Measurements from ENCODE around the gene CARHSP1.
"Not testable (repeated sequence)": the region's sequence is repeated elsewhere in the genome, so short reads cannot be mapped to it uniquely, and the experiment has no call there.

The CARHSP1 gene

GRCh38 chr16:8819411-8820034 is 49.3 kb downstream of the CARHSP1 start:
- no peak for DNase-seq

GRCh38 chr16:8818504-8819270 is 50.1 kb downstream of the CARHSP1 start:
- no peak for DNase-seq

- DNase-seq, result no peak
Measured at GRCh38 chr16:8816967-8817655, 51.7 kb downstream of the CARHSP1 start.

GRCh38 chr16:8814095-8814806 is 54.6 kb downstream of the CARHSP1 start:
- peak in 1 of 2 experiments; percentile 28 for DNase-seq

GRCh38 chr16:8812162-8812843 is 56.5 kb downstream of the CARHSP1 start:
- DNase-seq, result no peak

GRCh38 chr16:8808613-8809353 is 60.0 kb downstream of the CARHSP1 start:
- no peak for DNase-seq

- no peak for DNase-seq
Measured at GRCh38 chr16:8808009-8808408, 60.8 kb downstream of the CARHSP1 start.

GRCh38 chr16:8807189-8807588 is 61.6 kb downstream of the CARHSP1 start:
- no peak for DNase-seq

GRCh38 chr16:8806272-8806983 is 62.4 kb downstream of the CARHSP1 start:
- no peak for DNase-seq

- DNase-seq, result no peak
Measured at GRCh38 chr16:8804313-8804712, 64.5 kb downstream of the CARHSP1 start.

- not testable (repeated sequence) for DNase-seq
Measured at GRCh38 chr16:8803733-8804132, 65.1 kb downstream of the CARHSP1 start.
